LoVo (cell line): ENCODE results near the gene SIRPA.

Experiments
- DNase-seq: peaks from one replicate; pipeline ENCODE4 v3.0.0-alpha.2; 2016; ENCODE audit warnings: low spot score

Gene SIRPA

GRCh38 chr20:1870792-1871550, 24.2 kb upstream of the SIRPA start:
- no peak for DNase-seq

DNA sequence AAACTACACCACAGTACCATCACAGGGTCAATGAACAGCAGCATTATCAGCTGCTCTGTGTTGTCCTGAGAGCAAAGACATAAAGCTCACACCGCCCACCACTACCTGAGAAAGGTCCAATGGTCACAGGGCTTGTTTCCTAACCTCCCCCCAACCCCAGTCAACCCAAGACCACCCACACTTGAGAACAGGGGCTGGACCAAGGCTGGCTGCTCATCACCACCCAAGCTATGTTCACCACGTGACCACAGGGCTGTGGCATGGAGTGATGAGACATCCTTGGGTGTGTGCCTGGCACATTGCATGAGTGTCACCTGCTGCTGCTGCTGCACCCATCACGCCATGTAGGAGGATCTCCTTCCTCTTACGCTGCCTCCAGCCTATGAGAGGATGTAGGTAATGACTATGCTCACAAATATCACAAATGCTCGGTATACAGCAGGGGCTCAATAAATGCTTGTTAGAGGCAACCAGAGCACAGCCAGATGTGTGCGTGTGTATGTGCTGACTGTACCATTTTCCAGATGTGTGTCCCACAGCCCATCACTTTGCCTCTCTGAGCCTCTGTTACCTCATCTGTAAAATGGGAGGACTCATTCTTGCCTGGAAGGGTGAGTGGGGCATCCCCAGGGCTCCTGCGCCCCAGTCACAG, 23.3 kb upstream of the SIRPA start:
- DNase-seq, result no peak

- no peak for DNase-seq
These were observed 22.6 kb upstream of the SIRPA start for GRCh38 chr20:1872459-1873097.

DNA sequence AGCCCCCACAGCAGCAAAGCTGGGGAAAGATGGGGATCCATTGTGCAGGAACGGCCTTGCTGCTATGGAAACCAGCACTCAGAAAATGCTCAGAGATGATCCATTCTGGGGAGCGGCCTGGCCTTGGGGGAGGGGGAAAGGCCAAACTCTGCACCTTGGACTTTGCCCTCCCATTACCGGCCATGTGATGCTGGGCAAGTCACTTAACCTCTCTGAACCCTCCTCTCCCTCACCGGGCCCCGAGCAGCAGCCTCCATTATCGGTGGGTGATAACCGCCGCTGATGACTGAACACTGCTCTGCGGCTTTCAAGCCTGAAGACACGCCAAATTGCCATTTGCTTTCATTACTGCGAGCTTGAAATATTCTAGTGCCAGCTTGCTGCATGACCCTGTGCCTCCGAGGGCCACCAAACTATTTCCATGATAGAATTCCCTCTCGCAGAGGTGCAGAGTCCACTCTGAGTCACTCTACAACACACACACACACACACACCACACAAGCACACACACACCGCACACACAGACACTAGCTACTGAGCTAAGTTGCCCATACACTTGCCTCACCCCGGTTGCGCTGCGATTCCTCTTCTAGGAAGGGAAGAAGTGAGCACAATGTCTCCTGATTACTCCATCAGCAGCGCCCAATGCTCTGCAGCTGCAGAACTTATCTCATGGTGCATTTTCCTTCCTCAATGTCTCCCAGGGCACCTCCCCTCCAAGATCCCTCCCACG, 20.6 kb upstream of the SIRPA start:
- peak; percentile 5 for DNase-seq

- DNase-seq, result no peak
These were observed 20.0 kb upstream of the SIRPA start for GRCh38 chr20:1875183-1875554.

- no peak for DNase-seq
These were observed 19.4 kb upstream of the SIRPA start for GRCh38 chr20:1875762-1876161.

- DNase-seq, result no peak
These were observed 18.8 kb upstream of the SIRPA start for GRCh38 chr20:1876217-1876921.

DNA sequence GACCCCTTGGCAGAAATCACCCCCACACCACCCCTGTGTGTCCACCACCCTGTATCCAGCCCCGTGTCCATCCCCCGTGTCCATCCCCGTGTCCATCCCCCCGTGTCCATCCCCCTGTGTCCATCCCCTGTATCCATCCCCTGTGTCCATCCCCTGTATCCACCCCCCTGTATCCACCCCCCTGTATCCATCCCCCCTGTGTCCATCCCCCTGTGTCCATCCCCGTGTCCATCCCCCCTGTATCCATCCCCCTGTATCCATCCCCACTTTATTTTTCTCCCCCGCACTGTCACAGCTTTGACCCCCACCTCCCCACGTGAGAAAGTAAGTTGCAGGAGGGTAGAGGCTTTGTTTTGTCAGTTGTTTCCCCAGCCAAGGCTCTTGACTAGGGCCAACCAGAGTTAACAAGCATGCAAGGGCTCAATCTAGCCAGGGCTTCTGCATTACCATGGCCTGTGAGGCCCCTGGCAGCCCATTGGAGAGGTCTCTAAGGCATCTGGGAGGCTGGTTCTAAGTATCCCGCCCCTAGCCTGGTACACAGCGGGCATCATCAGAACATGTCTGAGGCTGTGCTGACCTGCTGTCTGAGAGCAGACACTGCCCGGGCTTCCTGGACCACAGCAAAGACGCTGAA, 18.1 kb upstream of the SIRPA start:
- no peak for DNase-seq

GRCh38 chr20:1877609-1878200, 17.5 kb upstream of the SIRPA start:
- DNase-seq, result no peak

DNA sequence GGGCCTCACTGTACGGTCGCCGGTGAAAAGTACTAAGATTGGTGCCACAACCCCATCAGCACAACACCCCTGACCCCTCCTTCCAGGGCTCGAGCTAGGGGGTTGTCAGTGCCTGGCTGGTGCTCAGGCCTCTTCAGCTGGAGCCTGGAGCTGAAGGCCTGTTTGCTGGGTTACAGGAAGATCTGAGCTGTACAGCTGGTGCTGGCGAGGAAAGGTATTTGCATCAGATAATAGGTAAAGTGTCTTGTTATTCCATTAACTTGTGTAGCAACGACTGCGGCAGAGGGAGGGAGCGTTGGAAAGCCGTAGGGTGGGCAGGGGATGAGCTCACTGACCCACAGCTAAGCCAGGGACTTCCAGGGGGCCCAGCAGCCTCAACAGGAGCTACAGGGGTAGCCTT, 15.8 kb upstream of the SIRPA start:
- no peak for DNase-seq

DNA sequence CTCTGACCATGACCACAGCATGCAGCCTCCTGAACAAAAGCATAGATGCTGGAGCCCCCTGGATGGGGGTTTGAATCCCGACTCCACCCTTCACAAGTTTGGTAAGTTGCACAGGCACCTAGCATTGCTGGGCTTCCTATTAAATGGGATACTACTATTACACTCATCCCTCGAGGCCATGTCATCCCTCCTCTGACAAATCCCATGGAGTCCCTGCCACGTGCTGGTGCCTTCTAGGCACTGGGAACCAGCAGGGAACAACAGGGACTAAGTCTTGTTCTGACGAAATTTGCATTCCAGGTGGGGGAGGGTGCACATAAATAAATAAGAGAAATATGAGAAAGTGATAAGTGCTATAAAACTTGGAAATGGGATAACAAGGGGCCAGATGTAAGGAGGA, 15.3 kb upstream of the SIRPA start:
- no peak for DNase-seq

- DNase-seq, result no peak
These were observed 14.5 kb upstream of the SIRPA start for GRCh38 chr20:1880529-1881239.

- no peak for DNase-seq
These were observed 13.9 kb upstream of the SIRPA start for GRCh38 chr20:1881240-1881835.

DNA sequence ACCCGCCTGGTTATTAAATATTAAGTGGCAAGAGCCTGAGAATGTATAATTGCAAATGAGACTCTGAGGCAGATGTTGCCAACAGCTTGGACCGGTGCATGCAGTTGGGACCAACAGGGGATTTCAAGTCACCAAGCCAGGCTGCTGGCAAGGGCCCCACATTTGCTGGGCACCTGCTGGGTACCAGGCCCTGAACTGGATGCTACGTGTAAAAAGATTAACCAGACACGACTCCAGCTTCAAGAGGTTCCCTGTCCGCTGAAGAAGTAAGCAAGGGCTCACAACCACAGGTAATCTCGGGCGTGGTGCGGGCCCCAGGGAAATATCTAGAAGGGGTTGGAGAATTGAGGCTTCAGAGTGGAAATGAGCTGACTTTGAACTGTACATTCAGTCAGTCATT, 13.2 kb upstream of the SIRPA start:
- DNase-seq, result no peak

DNA sequence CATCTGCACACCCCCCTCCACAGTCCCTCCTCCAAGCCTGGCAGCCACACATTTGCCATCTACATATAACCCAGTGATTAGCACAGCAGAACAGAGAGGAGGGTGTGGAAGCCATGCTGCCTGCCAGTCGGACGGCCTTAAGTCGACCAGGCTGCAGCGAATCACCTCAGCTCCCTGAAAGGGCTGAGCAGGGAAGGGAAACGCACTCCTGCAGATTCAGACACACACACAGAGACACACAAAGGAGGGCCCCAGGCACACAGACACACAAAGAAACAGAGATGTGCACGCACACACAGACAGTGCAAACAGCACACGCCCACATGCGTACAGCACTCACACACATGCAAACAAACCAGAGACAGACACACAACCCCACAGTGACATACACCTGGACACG, 11.2 kb upstream of the SIRPA start:
- no peak for DNase-seq

GRCh38 chr20:1885254-1885653, 10.0 kb upstream of the SIRPA start:
- no peak for DNase-seq

- DNase-seq, result no peak
These were observed 9.1 kb upstream of the SIRPA start for GRCh38 chr20:1885940-1886693.

GRCh38 chr20:1887321-1887720, 7.9 kb upstream of the SIRPA start:
- no peak for DNase-seq

DNA sequence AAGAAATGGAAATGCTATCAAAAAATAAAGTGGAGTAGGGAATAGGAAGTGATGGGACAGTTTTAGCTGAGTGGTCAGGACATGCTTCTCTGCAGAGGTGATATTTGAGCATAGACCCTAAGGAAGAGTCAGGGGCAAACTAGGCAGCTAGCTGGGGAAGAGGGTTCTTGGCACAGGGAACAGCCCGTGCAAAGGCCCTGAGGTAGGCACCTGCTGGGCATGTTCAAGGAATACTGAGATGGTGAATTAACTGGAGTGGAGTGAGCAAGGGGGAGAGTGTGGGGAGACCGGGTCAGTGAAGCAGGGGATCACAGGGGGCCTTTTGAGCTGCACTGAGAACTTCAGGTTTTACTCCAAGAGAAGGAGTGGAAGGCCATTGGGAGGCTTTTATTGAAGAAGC, 7.5 kb upstream of the SIRPA start:
- no peak for DNase-seq
